GM18499 (cell line): ENCODE results near the gene NAAA.
"Not testable (repeated sequence)": the region's sequence is repeated elsewhere in the genome, so short reads cannot be mapped to it uniquely, and the experiment has no call there.

Source experiments
- ATAC-seq: cut with Tn5 transposase; IDR thresholded peaks from one replicate; pipeline ENCODE4 v1.9.1; 2021; ENCODE audit warnings: moderate number of reproducible peaks; ENCODE audit not compliant: insufficient read depth, unreplicated experiment

NAAA gene

GRCh38 chr4:75921910-75922309 is 18.9 kb downstream of the NAAA start:
- no peak for ATAC-seq

- no peak for ATAC-seq
Measured at GRCh38 chr4:75920327-75920726, 20.5 kb downstream of the NAAA start.

- no peak for ATAC-seq
Measured at GRCh38 chr4:75919920-75920319, 20.9 kb downstream of the NAAA start.

- peak; percentile 70 for ATAC-seq
Measured at GRCh38 chr4:75916091-75916661, 24.6 kb downstream of the NAAA start.

- ATAC-seq = no peak
Measured at GRCh38 chr4:75912968-75913367, 27.8 kb downstream of the NAAA start.

- ATAC-seq = not testable (repeated sequence)
Measured at GRCh38 chr4:75910831-75911230, 30.0 kb downstream of the NAAA start.

- no peak for ATAC-seq
Measured at GRCh38 chr4:75909405-75909804, 31.4 kb downstream of the NAAA start.

GRCh38 chr4:75908555-75908954 is 32.3 kb downstream of the NAAA start:
- ATAC-seq = no peak

GRCh38 chr4:75907966-75908365 is 32.8 kb downstream of the NAAA start:
- no peak for ATAC-seq

- ATAC-seq = no peak
Measured at GRCh38 chr4:75904076-75904475, 36.7 kb downstream of the NAAA start.

GRCh38 chr4:75902352-75902751 is 38.5 kb downstream of the NAAA start, which contains the start of gene PPEF2:
PPEF2 (minus strand) TSS chr4:75902452; CDS start chr4:75896325, 6,127 bp downstream.
- no peak for ATAC-seq

GRCh38 chr4:75898536-75898935 is 42.3 kb downstream of the NAAA start:
- ATAC-seq = no peak

GRCh38 chr4:75895744-75896314 is 45.0 kb downstream of the NAAA start:
- ATAC-seq = no peak

GRCh38 chr4:75892508-75892907 is 48.3 kb downstream of the NAAA start:
- no peak for ATAC-seq

- no peak for ATAC-seq
Measured at GRCh38 chr4:75891611-75892010, 49.2 kb downstream of the NAAA start.

GRCh38 chr4:75889537-75890199 is 51.1 kb downstream of the NAAA start:
- no peak for ATAC-seq

- ATAC-seq = no peak
Measured at GRCh38 chr4:75886104-75886503, 54.7 kb downstream of the NAAA start.

GRCh38 chr4:75881476-75881875 is 59.3 kb downstream of the NAAA start:
- no peak for ATAC-seq

- ATAC-seq = no peak
Measured at GRCh38 chr4:75880278-75880677, 60.5 kb downstream of the NAAA start.

GRCh38 chr4:75878246-75878756 is 62.5 kb downstream of the NAAA start:
- no peak for ATAC-seq

GRCh38 chr4:75876218-75876617 is 64.6 kb downstream of the NAAA start:
- ATAC-seq = no peak

GRCh38 chr4:75869100-75869499 is 71.7 kb downstream of the NAAA start:
- no peak for ATAC-seq
